ENCODE data around the gene TMCC2.

The TMCC2 gene

DNA sequence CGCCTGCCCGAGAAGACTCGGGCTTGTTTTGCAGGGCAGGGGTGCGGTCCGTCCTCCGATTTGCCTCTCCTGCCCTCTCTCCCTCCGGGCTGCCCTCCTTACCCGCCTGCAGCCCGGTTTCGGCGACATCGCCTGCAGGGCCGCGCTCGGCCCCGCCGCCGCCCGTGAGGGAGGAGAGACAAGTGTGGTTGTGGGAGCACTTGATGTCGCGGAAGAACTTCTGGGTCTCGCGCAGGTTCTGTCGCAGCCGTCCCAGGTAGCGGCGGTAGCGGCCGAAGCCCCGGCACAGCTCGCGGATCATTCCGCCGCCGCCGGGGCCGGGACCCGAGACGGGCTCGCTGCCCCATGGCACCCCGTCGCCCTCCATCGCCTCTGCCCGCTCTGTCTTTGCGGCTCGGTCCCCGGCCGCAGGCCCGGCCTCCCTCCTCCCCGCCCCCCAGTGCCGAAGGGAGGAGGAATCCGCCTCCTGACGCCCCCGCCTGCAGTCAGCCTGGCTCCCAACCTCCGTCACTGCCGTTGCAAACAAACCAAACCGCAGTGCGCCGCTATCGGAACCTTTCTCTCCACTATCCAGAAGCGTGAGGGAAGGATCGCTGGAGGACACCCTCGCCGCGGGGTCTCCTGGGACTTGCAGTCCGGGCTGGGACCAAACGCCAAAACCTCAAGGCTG is 16.4 kb upstream of the TMCC2 start, which contains the start of gene DSTYK:
TSS of gene DSTYK (minus strand) at position 534 of the 670 bp plus-strand sequence. CDS start at position 367, 167 bp downstream.
- Histone ChIP-seq H3K9ac (peak within 1 kb of the TSS; percentile 53), H3K4me2 (ENCODE audit: low read length) (peak within 1 kb of the TSS; percentile 66), H3K4me1 (peaks cover 2% of the 10 kb centered on the region), H3K9me3 (ENCODE audit: control insufficient read depth, low read length) (no peaks in the 10 kb centered on the region), H3K27ac (peak within 1 kb of the TSS; percentile 90), H3K27me3 (ENCODE audit: control insufficient read depth, insufficient read depth, low read length) (no peaks in the 10 kb centered on the region), H3K36me3 (ENCODE audit: control insufficient read depth, insufficient read depth, low read length) (no peaks in the 10 kb centered on the region), H2AFZ (peak within 1 kb of the TSS; percentile 97), H3K79me2 (peaks cover 25% of the 10 kb centered on the region), H3K4me3 (ENCODE audit: low read depth, low read length) (peak within 1 kb of the TSS; percentile 67)
- TF ChIP-seq, protein P1, sequence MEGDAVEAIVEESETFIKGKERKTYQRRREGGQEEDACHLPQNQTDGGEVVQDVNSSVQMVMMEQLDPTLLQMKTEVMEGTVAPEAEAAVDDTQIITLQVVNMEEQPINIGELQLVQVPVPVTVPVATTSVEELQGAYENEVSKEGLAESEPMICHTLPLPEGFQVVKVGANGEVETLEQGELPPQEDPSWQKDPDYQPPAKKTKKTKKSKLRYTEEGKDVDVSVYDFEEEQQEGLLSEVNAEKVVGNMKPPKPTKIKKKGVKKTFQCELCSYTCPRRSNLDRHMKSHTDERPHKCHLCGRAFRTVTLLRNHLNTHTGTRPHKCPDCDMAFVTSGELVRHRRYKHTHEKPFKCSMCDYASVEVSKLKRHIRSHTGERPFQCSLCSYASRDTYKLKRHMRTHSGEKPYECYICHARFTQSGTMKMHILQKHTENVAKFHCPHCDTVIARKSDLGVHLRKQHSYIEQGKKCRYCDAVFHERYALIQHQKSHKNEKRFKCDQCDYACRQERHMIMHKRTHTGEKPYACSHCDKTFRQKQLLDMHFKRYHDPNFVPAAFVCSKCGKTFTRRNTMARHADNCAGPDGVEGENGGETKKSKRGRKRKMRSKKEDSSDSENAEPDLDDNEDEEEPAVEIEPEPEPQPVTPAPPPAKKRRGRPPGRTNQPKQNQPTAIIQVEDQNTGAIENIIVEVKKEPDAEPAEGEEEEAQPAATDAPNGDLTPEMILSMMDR (IDR thresholded peaks at IDR 0.05) = no peak

DNA sequence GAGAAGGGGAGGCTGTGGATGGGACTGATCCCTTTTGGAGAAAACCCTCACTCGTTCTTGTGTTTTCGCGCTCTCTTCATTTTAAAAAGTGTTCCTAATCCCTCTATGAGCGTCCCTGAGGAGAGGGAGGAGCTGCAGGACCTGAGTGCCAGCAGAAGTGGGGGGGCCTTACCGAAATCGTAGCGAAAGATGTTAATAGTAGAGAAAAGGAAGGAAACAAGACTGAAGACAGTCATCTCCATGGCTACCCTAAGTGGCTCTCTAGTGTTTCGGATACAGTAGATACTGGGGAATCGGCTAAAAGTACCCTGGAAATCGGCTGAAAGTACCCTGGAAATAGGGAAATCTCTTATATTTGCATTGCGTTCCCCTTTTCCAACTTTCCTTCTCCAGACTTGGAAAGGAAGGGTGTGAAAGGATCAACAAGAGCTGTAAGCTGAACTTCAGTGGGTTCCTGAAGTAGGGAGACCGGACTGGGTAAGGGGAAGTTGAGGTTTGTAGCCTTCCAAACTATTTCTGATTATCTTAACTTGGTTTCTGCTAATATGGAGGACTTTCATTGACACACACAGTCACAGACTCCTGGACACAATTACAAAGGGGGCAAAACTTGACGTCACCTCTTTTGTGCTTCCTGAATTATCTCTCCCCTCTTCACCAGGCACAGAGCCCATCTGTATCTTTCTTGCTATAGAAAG is 15.8 kb upstream of the TMCC2 start:
- Histone ChIP-seq H3K27me3 (ENCODE audit: control insufficient read depth, insufficient read depth, low read length) (no peaks in the 10 kb centered on the region), H3K9me3 (ENCODE audit: control insufficient read depth, low read length) (no peaks in the 10 kb centered on the region), H3K27ac (peak overlapping the region; percentile 90), H3K79me2 (peaks cover 21% of the 10 kb centered on the region), H3K4me2 (ENCODE audit: low read length) (peak overlapping the region; percentile 66), H2AFZ (peak overlapping the region; percentile 97), H3K4me3 (ENCODE audit: low read depth, low read length) (peak overlapping the region; percentile 67), H3K9ac (no peak overlapping the region), H3K4me1 (peaks cover 2% of the 10 kb centered on the region), H3K36me3 (ENCODE audit: control insufficient read depth, insufficient read depth, low read length) (no peaks in the 10 kb centered on the region)
- TF ChIP-seq, protein P1 (IDR thresholded peaks at IDR 0.05) = no peak

DNA sequence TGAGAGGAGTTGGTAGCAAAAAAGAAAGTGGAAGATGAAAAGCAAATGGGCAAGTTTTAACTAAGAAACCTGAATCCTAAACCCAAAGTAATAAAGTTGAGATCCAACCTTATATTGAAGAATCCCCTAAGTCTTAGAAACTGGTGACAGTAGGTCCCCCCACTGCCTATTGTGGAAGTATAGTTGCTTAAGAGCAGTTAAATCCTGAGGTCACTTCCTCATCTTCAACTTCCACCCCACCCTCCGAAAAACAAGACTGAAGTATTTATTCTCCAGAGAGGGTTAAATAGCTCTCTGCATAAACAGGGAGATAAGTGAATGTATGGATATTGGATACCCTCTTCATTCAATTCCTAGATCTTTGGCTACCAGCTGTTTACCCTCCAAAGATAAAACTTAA is 13.0 kb upstream of the TMCC2 start:
- Histone ChIP-seq H3K27ac (no peak overlapping the region), H2AFZ (no peak overlapping the region), H3K27me3 (ENCODE audit: control insufficient read depth, insufficient read depth, low read length) (no peaks in the 10 kb centered on the region), H3K9ac (no peak overlapping the region), H3K79me2 (peaks cover 10% of the 10 kb centered on the region), H3K36me3 (ENCODE audit: control insufficient read depth, insufficient read depth, low read length) (no peaks in the 10 kb centered on the region), H3K4me3 (ENCODE audit: low read depth, low read length) (no peak overlapping the region), H3K4me2 (ENCODE audit: low read length) (no peak overlapping the region), H3K4me1 (peaks cover 2% of the 10 kb centered on the region), H3K9me3 (ENCODE audit: control insufficient read depth, low read length) (no peaks in the 10 kb centered on the region)
- TF ChIP-seq, protein P1 (IDR thresholded peaks at IDR 0.05) = no peak

DNA sequence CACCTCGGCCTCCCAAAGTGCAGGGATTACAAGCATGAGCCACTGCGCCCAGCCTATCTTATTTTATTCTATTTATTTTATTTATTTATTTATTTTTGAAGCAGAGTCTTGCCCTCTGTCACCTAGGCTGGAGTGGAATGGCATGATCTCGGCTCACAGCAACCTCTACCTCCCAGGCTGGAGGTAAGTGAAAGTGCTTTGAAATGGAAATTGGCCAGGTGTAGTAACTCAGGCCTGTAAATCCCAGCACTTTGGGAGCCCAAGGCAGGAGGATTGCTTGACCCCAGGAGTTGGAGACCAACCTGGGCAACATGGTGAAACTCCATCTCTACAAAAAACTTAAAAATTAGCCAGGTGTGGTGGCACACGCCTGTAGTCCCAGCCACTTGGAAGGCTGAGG is 11.2 kb upstream of the TMCC2 start:
- Histone ChIP-seq H3K4me2 (ENCODE audit: low read length) (no peak overlapping the region), H3K27me3 (ENCODE audit: control insufficient read depth, insufficient read depth, low read length) (no peaks in the 10 kb centered on the region), H3K79me2 (no peaks in the 10 kb centered on the region), H3K27ac (no peak overlapping the region), H3K9ac (no peak overlapping the region), H3K36me3 (ENCODE audit: control insufficient read depth, insufficient read depth, low read length) (no peaks in the 10 kb centered on the region), H2AFZ (no peak overlapping the region), H3K4me1 (no peaks in the 10 kb centered on the region), H3K9me3 (ENCODE audit: control insufficient read depth, low read length) (no peaks in the 10 kb centered on the region), H3K4me3 (ENCODE audit: low read depth, low read length) (no peak overlapping the region)
- TF ChIP-seq, protein P1 (IDR thresholded peaks at IDR 0.05) = no peak
